HG03135 (cell line): ENCODE data around the gene TLL2.

Experiments used
- ATAC-seq: cut with Tn5 transposase; IDR thresholded peaks from one replicate; pipeline ENCODE4 v1.9.1; 2021; ENCODE audit warnings: mild to moderate bottlenecking, moderate library complexity; ENCODE audit not compliant: unreplicated experiment

Gene TLL2

GRCh38 chr10:96367470-96367869, 146.3 kb downstream of the TLL2 start:
- ATAC-seq, result no peak

GRCh38 chr10:96366508-96366907, 147.2 kb downstream of the TLL2 start:
- ATAC-seq, result no peak

GRCh38 chr10:96365571-96365970, 148.2 kb downstream of the TLL2 start:
- no peak for ATAC-seq

- ATAC-seq, result no peak
Measured at GRCh38 chr10:96360766-96361165, 153.0 kb downstream of the TLL2 start.

GRCh38 chr10:96360331-96360730, 153.4 kb downstream of the TLL2 start:
- ATAC-seq, result no peak

GRCh38 chr10:96359616-96360015, 154.1 kb downstream of the TLL2 start:
- no peak for ATAC-seq

GRCh38 chr10:96358851-96359540, 154.7 kb downstream of the TLL2 start, which contains the start of gene OPALIN:
Gene OPALIN, minus strand, starts transcription at chr10:96359002. Its CDS starts 106 bp downstream, at chr10:96358896.
- ATAC-seq, result no peak

GRCh38 chr10:96357038-96357620, 156.6 kb downstream of the TLL2 start:
- no peak for ATAC-seq

- ATAC-seq, result no peak
Measured at GRCh38 chr10:96352582-96352981, 161.1 kb downstream of the TLL2 start.

- ATAC-seq, result no peak
Measured at GRCh38 chr10:96352027-96352426, 161.7 kb downstream of the TLL2 start.

GRCh38 chr10:96346295-96346694, 167.4 kb downstream of the TLL2 start:
- ATAC-seq, result no peak

- no peak for ATAC-seq
Measured at GRCh38 chr10:96345222-96345621, 168.5 kb downstream of the TLL2 start.

GRCh38 chr10:96344178-96344577, 169.5 kb downstream of the TLL2 start:
- ATAC-seq, result no peak

GRCh38 chr10:96342402-96342801, 171.3 kb downstream of the TLL2 start:
- ATAC-seq, result no peak

- no peak for ATAC-seq
Measured at GRCh38 chr10:96341219-96342182, 172.2 kb downstream of the TLL2 start.

GRCh38 chr10:96339956-96340904, 173.5 kb downstream of the TLL2 start:
- ATAC-seq, result no peak

GRCh38 chr10:96339383-96339782, 174.3 kb downstream of the TLL2 start:
- no peak for ATAC-seq

- ATAC-seq, result no peak
Measured at GRCh38 chr10:96338279-96338925, 175.3 kb downstream of the TLL2 start.

GRCh38 chr10:96337106-96337505, 176.6 kb downstream of the TLL2 start:
- no peak for ATAC-seq
